BLaER1 treated with 17β-estradiol and CSF1 and Interleukin-3, amounts not matched to agents 10 nM and 100 nM (cell line): Measurements from ENCODE around the gene ZNF12.
"Not testable (repeated sequence)": the region's sequence is repeated elsewhere in the genome, so short reads cannot be mapped to it uniquely, and the experiment has no call there.

Experiments
- H3K27ac ChIP-seq, 11 experiments: shearing (Covaris generic); formaldehyde crosslinking; 2 replicates each; pipeline ENCODE4 v1.8.1; 2022
- H3K27me3 ChIP-seq, 11 experiments: shearing (Covaris generic); formaldehyde crosslinking; 2 replicates each; pipeline ENCODE4 v1.8.1; 2022
- H3K36me3 ChIP-seq, 11 experiments: shearing (Covaris generic); formaldehyde crosslinking; 2 replicates each; pipeline ENCODE4 v1.8.1; 2022
- H3K4me1 ChIP-seq, 10 experiments: shearing (Covaris generic); formaldehyde crosslinking; 2 replicates each; pipeline ENCODE4 v1.8.1; 2022
- H3K4me2 ChIP-seq, 11 experiments: shearing (Covaris generic); formaldehyde crosslinking; 2 replicates each; pipeline ENCODE4 v1.8.1; 2022
- H3K4me3 ChIP-seq, 10 experiments: shearing (Covaris generic); formaldehyde crosslinking; 2 replicates each; pipeline ENCODE4 v1.8.1; 2022
- H3K9ac ChIP-seq, 11 experiments: shearing (Covaris generic); formaldehyde crosslinking; 2 replicates each; pipeline ENCODE4 v1.8.1; 2022
- H3K9me3 ChIP-seq, 11 experiments: shearing (Covaris generic); formaldehyde crosslinking; replicated peaks in 1 of 11; 2 replicates each; pipeline ENCODE4 v1.8.1; 2022
- H4K20me1 ChIP-seq, 11 experiments: shearing (Covaris generic); formaldehyde crosslinking; 2 replicates each; pipeline ENCODE4 v1.8.1; 2022
- Cebpa-rat ChIP-seq, 11 experiments: shearing (Covaris generic); IDR thresholded peaks; 2 replicates each; pipeline ENCODE4 v1.8.1; 2022

ZNF12 gene

DNA sequence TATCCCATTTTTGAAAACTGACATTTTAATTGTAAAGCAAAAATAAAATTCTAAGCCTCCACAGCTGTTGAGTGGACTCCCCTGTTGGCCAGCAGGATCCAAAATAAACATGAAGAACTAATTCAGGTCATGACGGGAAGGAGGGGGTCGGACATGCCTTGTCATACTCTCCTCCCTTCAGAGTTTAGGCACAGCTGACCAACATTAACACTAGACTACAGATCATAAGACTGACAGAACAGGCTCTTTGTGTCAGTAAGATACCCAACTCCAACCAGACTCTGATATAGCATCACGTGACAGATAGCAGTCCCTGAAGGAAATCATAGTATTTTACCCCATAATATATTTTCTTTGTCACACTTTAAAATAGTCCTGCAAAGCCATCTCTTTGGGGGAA lies 20.9 kb upstream of the ZNF12 start:
- no peaks in the 10 kb centered on the region for H3K27me3 ChIP-seq
- no peak overlapping the region for H3K4me3 ChIP-seq
- H3K27ac ChIP-seq = no peak overlapping the region
- H3K4me1 ChIP-seq = peaks cover 24 to 41% (median 35%) of the 10 kb centered on the region in 10 experiments
- peaks cover 0 to 9% (median 0%) of the 10 kb centered on the region in 11 experiments; a peak in 5 of 22 replicates for H3K9me3 ChIP-seq
- no peak for TF ChIP-seq Cebpa-rat (IDR thresholded peaks at IDR 0.05)
- H3K4me2 ChIP-seq = no peak overlapping the region
- no peak overlapping the region for H3K9ac ChIP-seq
- peaks cover 5 to 14% (median 7%) of the 10 kb centered on the region in 11 experiments; a peak in 21 of 22 replicates for H3K36me3 ChIP-seq
- H4K20me1 ChIP-seq = peaks cover 0 to 16% (median 9%) of the 10 kb centered on the region in 11 experiments; a peak in 11 of 22 replicates

DNA sequence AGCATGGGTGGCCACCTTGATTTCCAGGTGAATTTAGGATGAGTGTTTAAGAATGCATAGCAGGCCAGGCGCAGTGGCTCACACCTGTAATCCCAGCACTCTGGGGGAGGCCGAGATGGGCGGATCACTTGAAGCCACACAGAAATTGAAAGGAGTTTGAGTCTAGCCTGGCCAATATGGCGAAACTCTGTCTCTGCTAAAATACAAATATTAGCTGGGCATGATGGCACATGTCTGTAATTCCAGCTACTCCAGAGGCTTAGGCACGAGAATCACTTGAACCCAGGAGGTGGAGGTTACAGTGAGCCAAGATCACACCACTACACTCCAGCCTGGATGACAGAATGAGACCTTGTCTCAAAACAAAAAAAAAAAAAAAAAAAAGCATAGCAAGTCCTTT lies 19.6 kb upstream of the ZNF12 start:
- Histone ChIP-seq H3K4me2 (peak overlapping the region in 10 of 11 experiments; percentile 55 to 85 (median 76); a peak in 15 of 22 replicates), H3K27ac (peak overlapping the region in 5 of 11 experiments; percentile 44 to 77 (median 69); a peak in 7 of 22 replicates), H4K20me1 (peaks cover 0 to 13% (median 7%) of the 10 kb centered on the region in 11 experiments; a peak in 10 of 22 replicates), H3K4me1 (peaks cover 22 to 39% (median 34%) of the 10 kb centered on the region in 10 experiments)
- not testable (repeated sequence) for H3K36me3 ChIP-seq, H3K9me3 ChIP-seq, H3K9ac ChIP-seq, H3K27me3 ChIP-seq, H3K4me3 ChIP-seq

DNA sequence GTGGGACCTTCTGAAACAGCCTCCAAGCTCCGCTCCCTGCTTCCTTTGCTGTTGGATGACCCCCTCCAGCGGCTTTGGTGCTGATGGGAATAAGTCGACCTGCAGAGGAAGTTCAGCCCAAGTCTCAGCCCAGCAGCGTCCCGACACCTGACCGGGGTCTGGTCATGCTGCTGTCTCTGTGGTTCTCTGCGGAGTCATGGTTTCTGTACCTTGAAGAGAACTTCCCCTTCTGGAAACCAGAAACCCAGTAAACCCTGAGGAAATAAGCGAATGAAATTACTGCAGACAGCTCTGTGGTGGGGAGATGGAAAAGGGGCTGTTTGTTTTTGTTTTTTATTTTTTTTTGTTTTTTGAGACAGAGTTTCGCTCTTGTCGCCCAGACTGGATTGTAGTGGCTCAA lies 18.3 kb upstream of the ZNF12 start:
- Histone ChIP-seq H3K9ac (peak overlapping the region in 8 of 11 experiments; percentile 36 to 66 (median 54); a peak in 15 of 22 replicates), H3K27me3 (no peaks in the 10 kb centered on the region), H4K20me1 (peaks cover 0 to under 1% (median 0%) of the 10 kb centered on the region in 11 experiments; a peak in 2 of 22 replicates), H3K4me1 (peaks cover 16 to 32% (median 28%) of the 10 kb centered on the region in 10 experiments), H3K4me3 (no peak overlapping the region), H3K36me3 (no peaks in the 10 kb centered on the region), H3K9me3 (peaks cover 0 to 9% (median 0%) of the 10 kb centered on the region in 11 experiments; a peak in 5 of 22 replicates), H3K4me2 (peak overlapping the region; percentile 55 to 92 (median 76)), H3K27ac (peak overlapping the region; percentile 35 to 77 (median 69); a peak in 21 of 22 replicates)
- 0 out of 22 replicates have a peak, but pooled peaks of 1 of the 11 experiments have one; percentile 36 for TF ChIP-seq Cebpa-rat (IDR thresholded peaks at IDR 0.05)

DNA sequence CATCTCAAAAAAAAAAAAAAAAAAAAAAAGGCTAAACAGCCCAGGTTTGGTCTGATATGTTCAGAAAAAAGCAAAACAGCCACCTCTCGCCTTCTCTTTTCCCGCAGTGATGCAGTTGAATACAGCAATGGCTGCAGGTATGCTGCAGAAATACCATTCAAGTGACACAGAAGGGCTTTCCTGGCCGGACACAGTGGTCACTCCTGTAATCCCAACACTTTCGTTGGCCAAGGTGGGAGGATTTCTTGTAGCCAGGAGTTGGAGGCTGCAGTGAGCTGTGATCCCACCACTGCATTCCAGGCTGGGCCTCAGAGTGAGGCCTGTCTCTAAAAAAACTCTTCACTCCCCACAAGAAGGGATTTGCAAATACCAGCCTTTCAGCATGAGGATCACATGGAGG lies 17.6 kb upstream of the ZNF12 start:
- Histone ChIP-seq H3K9ac (0 out of 22 replicates have a peak overlapping the region, but pooled peaks of 2 of the 11 experiments have one; percentile 31 to 61), H3K4me1 (peaks cover 16 to 30% (median 27%) of the 10 kb centered on the region in 10 experiments), H3K27ac (peak overlapping the region in 9 of 11 experiments; percentile 41 to 77 (median 71); a peak in 14 of 22 replicates), H3K4me2 (peak overlapping the region in 9 of 11 experiments; percentile 55 to 85 (median 75); a peak in 10 of 22 replicates)
- not testable (repeated sequence) for H4K20me1 ChIP-seq, H3K4me3 ChIP-seq, H3K9me3 ChIP-seq, H3K27me3 ChIP-seq, H3K36me3 ChIP-seq

DNA sequence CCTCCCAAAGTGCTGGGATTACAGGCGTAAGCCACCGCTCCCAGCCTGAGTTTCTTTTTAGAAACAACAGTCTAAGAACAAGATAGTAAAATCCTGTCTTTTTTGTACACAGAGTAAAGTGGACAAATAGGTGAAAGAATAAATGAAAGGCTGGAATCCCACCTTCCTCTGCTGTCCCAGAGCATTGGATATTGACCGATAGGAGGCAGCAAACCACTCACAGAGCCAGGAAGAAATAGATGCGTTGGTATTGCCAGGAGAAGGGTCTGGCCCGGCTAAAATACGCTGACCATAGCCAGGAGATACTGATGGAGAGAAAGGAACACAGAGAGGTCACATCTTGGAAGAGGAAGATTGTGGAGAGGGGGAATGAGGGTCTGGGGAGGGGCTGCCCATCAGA lies 11.4 kb upstream of the ZNF12 start:
- Histone ChIP-seq H4K20me1 (no peaks in the 10 kb centered on the region), H3K9me3 (peaks cover 0 to 19% (median 11%) of the 10 kb centered on the region in 11 experiments; a peak in 14 of 22 replicates), H3K4me1 (peaks cover 9 to 24% (median 21%) of the 10 kb centered on the region in 10 experiments), H3K4me2 (peak overlapping the region in 5 of 11 experiments; percentile 15 to 46 (median 35); a peak in 9 of 22 replicates), H3K9ac (no peak overlapping the region), H3K27me3 (no peaks in the 10 kb centered on the region), H3K4me3 (no peak overlapping the region), H3K27ac (no peak overlapping the region), H3K36me3 (no peaks in the 10 kb centered on the region)
- TF ChIP-seq Cebpa-rat (IDR thresholded peaks at IDR 0.05) = no peak

DNA sequence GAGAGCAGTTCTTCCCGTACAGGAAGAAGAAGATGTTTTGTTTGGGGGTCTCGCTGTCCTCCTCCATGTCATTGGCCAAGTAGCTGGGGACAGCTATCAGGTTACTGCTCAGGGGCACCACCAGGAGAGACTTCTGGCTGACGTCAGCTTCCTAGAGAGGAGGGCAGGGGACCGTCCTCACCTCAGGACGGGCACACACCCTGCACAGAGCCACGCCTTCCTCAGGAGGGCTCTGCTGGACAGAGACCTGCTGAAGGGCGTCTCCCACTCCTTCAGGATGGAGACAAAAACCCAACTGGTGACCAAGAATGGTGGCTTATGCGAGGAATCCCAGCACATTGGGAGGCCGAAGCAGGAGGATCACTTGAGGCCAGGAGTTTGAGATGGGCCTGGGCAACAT lies 9.2 kb upstream of the ZNF12 start:
- not testable (repeated sequence) for H3K9ac ChIP-seq, H3K27ac ChIP-seq, H4K20me1 ChIP-seq, H3K36me3 ChIP-seq, H3K4me2 ChIP-seq, H3K4me3 ChIP-seq, H3K27me3 ChIP-seq
- H3K9me3 ChIP-seq = peaks cover 0 to 25% (median 14%) of the 10 kb centered on the region in 11 experiments; a peak in 16 of 22 replicates
- H3K4me1 ChIP-seq = peaks cover 9 to 27% (median 21%) of the 10 kb centered on the region in 10 experiments

DNA sequence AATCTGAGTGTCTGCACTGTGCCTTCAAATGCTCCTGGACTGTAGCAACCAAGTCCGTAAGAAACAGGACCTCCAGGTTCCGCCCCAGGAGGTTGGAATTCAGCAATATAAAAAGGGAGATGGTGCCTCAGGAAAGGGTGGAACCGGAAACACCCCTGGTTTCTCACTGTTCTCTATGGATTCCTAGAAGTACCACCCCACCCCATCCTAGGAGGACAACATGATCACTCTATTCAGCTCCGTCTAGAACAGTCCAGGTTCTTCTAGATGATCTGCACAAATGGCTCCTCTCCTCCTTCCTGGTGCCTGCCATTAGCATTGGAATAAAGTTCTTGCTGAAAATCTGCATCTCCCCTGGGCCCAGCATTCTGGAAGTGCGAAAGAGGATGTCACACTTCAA lies 7.6 kb upstream of the ZNF12 start:
- Histone ChIP-seq H3K27ac (peak overlapping the region in 8 of 11 experiments; percentile 43 to 70 (median 62); a peak in 13 of 22 replicates), H3K9me3 (peaks cover 12 to 40% (median 28%) of the 10 kb centered on the region in 11 experiments; a peak in 21 of 22 replicates), H4K20me1 (no peaks in the 10 kb centered on the region), H3K4me2 (peak overlapping the region; percentile 21 to 78 (median 68)), H3K4me1 (peaks cover 9 to 27% (median 21%) of the 10 kb centered on the region in 10 experiments), H3K36me3 (no peaks in the 10 kb centered on the region), H3K9ac (peak overlapping the region in 1 of 11 experiments; percentile 25; a peak in 2 of 22 replicates), H3K27me3 (no peaks in the 10 kb centered on the region), H3K4me3 (no peak overlapping the region; a peak in 1 of 20 replicates)
- TF ChIP-seq Cebpa-rat (IDR thresholded peaks at IDR 0.05) = no peak

DNA sequence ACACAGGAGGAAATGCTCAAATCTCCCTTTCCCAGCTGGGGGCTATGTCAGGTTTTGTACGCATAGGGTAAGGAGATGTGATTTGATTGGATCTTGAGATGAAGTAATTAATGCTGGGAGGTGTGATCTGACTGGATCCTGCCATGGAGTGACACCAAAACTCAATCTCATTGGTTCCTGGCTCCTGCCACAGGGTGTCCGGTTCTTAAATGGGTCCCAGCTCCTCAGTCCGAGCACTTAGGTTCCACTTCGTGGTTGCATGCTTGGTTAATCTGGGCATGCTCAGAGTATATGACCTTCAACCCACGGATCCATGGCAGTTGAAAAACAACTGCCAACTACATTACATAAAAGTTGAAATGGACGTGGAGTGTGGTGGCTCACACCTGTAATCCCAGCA lies 3.1 kb upstream of the ZNF12 start:
- no peak overlapping the region for H3K27ac ChIP-seq
- peaks cover 7 to 8% (median 7%) of the 10 kb centered on the region in 11 experiments for H3K36me3 ChIP-seq
- H3K4me3 ChIP-seq = no peak overlapping the region
- TF ChIP-seq Cebpa-rat (IDR thresholded peaks at IDR 0.05) = no peak
- H3K9ac ChIP-seq = no peak overlapping the region
- H3K27me3 ChIP-seq = no peaks in the 10 kb centered on the region
- H3K4me2 ChIP-seq = no peak overlapping the region
- H3K4me1 ChIP-seq = peaks cover 14 to 26% (median 21%) of the 10 kb centered on the region in 10 experiments
- H4K20me1 ChIP-seq = peaks cover 0 to 16% (median 8%) of the 10 kb centered on the region in 11 experiments; a peak in 9 of 22 replicates
- peaks cover 21 to 56% (median 46%) of the 10 kb centered on the region in 11 experiments for H3K9me3 ChIP-seq

DNA sequence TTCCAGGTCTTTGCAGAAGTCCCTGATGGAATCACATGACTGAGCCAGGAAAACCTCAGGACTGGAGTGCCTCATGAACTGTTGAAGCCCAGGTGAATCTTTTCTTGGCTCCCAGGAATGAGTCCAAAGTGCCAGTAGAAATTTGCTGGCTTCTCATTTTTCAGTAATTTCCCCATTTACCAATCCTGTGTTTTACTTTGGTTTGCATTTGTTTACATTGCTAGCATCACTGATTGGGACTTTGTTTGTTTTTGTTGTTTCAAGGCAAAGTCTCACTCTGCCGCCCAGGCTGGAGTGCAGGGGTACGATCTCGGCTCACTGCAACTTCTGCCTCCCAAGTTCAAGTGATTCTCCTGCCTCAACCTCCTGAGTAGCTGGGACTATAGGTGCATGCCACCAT lies 1.6 kb upstream of the ZNF12 start:
- Histone ChIP-seq H3K4me3 (no peak overlapping the region), H3K4me1 (peaks cover 8 to 22% (median 13%) of the 10 kb centered on the region in 10 experiments; a peak in 19 of 20 replicates), H3K9ac (no peak overlapping the region), H3K27me3 (no peaks in the 10 kb centered on the region; a peak in 1 of 22 replicates), H3K4me2 (no peak overlapping the region), H3K36me3 (peaks cover 22 to 23% (median 22%) of the 10 kb centered on the region in 11 experiments), H3K27ac (no peak overlapping the region), H3K9me3 (peaks cover 36 to 71% (median 61%) of the 10 kb centered on the region in 11 experiments), H4K20me1 (peaks cover 0 to 19% (median 8%) of the 10 kb centered on the region in 11 experiments; a peak in 9 of 22 replicates)
- no peak for TF ChIP-seq Cebpa-rat (IDR thresholded peaks at IDR 0.05)
